ENCODE data around the gene BCR. TPM values are rescaled to one million over a fixed set of nuclear protein-coding genes. Genes with fewer than 3 reads are reported as not detected.
A peak's percentile ranks its signal among the peaks of the same experiment; 100 is the strongest.

The BCR gene
- total RNA-seq, 1 donor from 2014 or later: 18.1 TPM

GRCh38 chr22:23242473-23243001 is 62.2 kb downstream of the BCR start:
- DNase-seq (ENCODE audit: low read depth): peak; percentile 18

- DNase-seq (ENCODE audit: low read depth): peak; percentile 16
Observed at GRCh38 chr22:23243006-23243573, 62.8 kb downstream of the BCR start.

- DNase-seq (ENCODE audit: low read depth): peak; percentile 40
Observed at GRCh38 chr22:23243859-23244689, 63.8 kb downstream of the BCR start.

GRCh38 chr22:23244690-23245044 is 64.4 kb downstream of the BCR start:
- no peak for DNase-seq (ENCODE audit: low read depth)

GRCh38 chr22:23245045-23245798 is 64.9 kb downstream of the BCR start:
- DNase-seq (ENCODE audit: low read depth): peak; percentile 99

GRCh38 chr22:23245799-23246136 is 65.5 kb downstream of the BCR start:
- no peak for DNase-seq (ENCODE audit: low read depth)

GRCh38 chr22:23246982-23247766 is 66.9 kb downstream of the BCR start:
- no peak for DNase-seq (ENCODE audit: low read depth)

- peak; percentile 24 for DNase-seq (ENCODE audit: low read depth)
Observed at GRCh38 chr22:23248583-23248982, 68.3 kb downstream of the BCR start.

- DNase-seq (ENCODE audit: low read depth): no peak
Observed at GRCh38 chr22:23250056-23250784, 69.9 kb downstream of the BCR start.

- no peak for DNase-seq (ENCODE audit: low read depth)
Observed at GRCh38 chr22:23250785-23251363, 70.6 kb downstream of the BCR start.

- DNase-seq (ENCODE audit: low read depth): peak; percentile 27
Observed at GRCh38 chr22:23251445-23252093, 71.3 kb downstream of the BCR start.

- no peak for DNase-seq (ENCODE audit: low read depth)
Observed at GRCh38 chr22:23253475-23254055, 73.3 kb downstream of the BCR start.

GRCh38 chr22:23255506-23256170 is 75.3 kb downstream of the BCR start:
- no peak for DNase-seq (ENCODE audit: low read depth)

GRCh38 chr22:23256171-23256932 is 76.0 kb downstream of the BCR start:
- DNase-seq (ENCODE audit: low read depth): peak; percentile 32

- peak; percentile 58 for DNase-seq (ENCODE audit: low read depth)
Observed at GRCh38 chr22:23256986-23257888, 76.9 kb downstream of the BCR start.

GRCh38 chr22:23257889-23258825 is 77.8 kb downstream of the BCR start:
- DNase-seq (ENCODE audit: low read depth): no peak

Measured in myocyte (in vitro differentiated cells).